Psoas muscle (tissue), 8 donors: ENCODE results near the gene CARD10. TPM values are rescaled to one million over a fixed set of nuclear protein-coding genes. Genes with fewer than 3 reads are reported as not detected.

Experiments used
- ATAC-seq, 4 donors: fragments of 200-7000 bp; cut with Tn5 transposase; one replicate each; pipeline ENCODE4 v1.9.1; 2020; ENCODE audit warnings: moderate library complexity in 3 of 4, mild to moderate bottlenecking in 2 of 4
- DNase-seq, 2 donors: peaks; one replicate each; pipeline ENCODE4 v3.0.0-alpha.2; 2020
- H3K27ac ChIP-seq: fragments of 200-600 bp; one replicate; pipeline ENCODE4 v1.8.0; 2022
- H3K27me3 ChIP-seq, 3 donors: fragments of 200-600 bp in 1 of 3; one replicate each; pipeline versions ENCODE4 v1.6.1 to v1.8.0; 2013 to 2022; ENCODE audit warnings: low read length in 2 of 3, mild to moderate bottlenecking in 2 of 3, moderate library complexity in 1 of 3; ENCODE audit not compliant: insufficient read depth in 3 of 3
- H3K36me3 ChIP-seq, 2 donors: fragments of 200-600 bp in 1 of 2; one replicate each; pipeline versions ENCODE4 v1.6.1 to v1.8.0; 2013 to 2022; ENCODE audit warnings: low read depth in 1 of 2, mild to moderate bottlenecking in 1 of 2, moderate library complexity in 1 of 2; ENCODE audit not compliant: insufficient read depth in 1 of 2
- H3K4me1 ChIP-seq: fragments of 200-600 bp; one replicate; pipeline ENCODE4 v1.8.0; 2022
- H3K4me3 ChIP-seq: fragments of 200-600 bp; one replicate; pipeline ENCODE4 v1.8.0; 2022; ENCODE audit warnings: mild to moderate bottlenecking
- H3K9me3 ChIP-seq: fragments of 200-600 bp; one replicate; pipeline ENCODE4 v1.8.0; 2022
- WGBS, 3 donors: extraction: QIAGEN DNeasy Blood & Tissue Kit; methylation state at CpG; one replicate each; pipeline versions ENCODE4 v1.1.6 to v1.1.7; 2013; 5-methylcytosine and 5-hydroxymethylcytosine counted together
- intact Hi-C, 2 donors: fragments of 100-400 bp; cut with DNase I; formaldehyde crosslinking; loops; one replicate each; pipeline versions ENCODE4 v1.11.0 to v1.14.2; 2022
- polyA plus RNA-seq, 3 donors: library from polyadenylated mRNA; stranded (reverse); fragments of 200-250 nt; gene quantifications; one replicate each; pipeline ENCODE4 v1.2.3, GENCODE V29; 2013
- total RNA-seq, 4 donors: library from RNA; stranded (reverse); fragmentation: NEBNext Ultra II Directional in 2 of 4; extraction: Animal tissue kit (Norgen Biotek cat#: 25700) in 2 of 4; gene quantifications; one replicate each; pipeline versions ENCODE4 v1.2.1 to v1.2.4, GENCODE V29; 2021 to 2023
- TF ChIP-seq, protein P1 (sequence below): fragments of 200-600 bp; IDR thresholded peaks from one replicate; pipeline ENCODE4 v1.8.0; 2022; ENCODE audit warnings: antibody characterized with exemption
- donor health status: healthy with polysubstance abuse.
- donor health status: DM: no; HTN: no; CAD: no; lungs with moderate emphysema.
- donor health status: Bipolar disorder and iron deficiency.
- donor health status: healthy.
- donor health status: DM: yes; HTN: yes; CAD: no.
- donor health status: DM: no; HTN: no; CAD: no.
- donor health status: DM: no; HTN: no; CAD: no.
- donor health status: DM: yes; HTN: yes; CAD: no.

CARD10 gene
- total and polyA plus RNA-seq, 7 donors = 2.9 to 8.0 (median 4.4) TPM

DNA sequence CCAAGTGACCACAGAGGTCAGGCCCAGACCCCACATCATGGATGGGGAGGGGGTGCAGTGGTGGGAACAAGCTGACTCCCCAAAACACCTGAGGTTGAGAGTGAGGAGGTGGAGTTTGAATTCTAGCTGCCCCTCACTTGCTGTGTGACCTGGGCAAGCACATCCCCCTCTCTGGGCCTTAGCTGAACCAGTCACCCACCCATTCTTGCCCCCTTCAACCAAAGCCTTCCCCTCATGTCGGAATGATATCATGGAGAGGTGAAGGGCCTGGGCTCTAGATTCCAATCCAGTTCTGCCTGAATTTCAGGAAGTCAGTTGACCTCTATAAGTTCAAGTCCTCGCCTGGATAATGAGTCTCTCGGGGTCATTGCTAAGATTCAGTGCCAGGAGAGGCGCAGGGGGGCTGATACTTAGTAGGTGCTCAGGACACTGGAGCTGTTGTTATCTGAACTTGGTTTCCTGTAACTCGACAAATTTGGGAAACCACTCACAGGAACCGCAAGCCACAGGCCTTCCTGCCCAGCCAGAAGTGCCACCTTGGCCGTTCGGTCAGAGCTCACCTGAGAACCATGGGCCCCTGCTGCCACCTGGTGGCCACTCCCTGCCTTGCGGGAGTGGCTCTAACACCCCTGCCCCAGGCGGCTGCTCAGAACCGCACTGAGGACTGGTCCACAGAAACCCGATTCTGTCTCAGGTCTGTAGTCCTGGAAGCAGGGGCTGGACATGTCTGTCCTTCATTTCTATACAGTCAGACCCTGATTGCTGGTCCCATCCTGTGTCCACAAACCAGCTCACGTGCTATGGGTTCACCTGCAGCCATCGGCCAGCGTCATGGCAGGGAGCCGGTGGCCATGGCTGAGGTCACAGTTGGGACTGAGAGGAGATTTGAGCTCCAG, 47.9 kb upstream of the CARD10 start:
- peaks cover 28% of the 10 kb centered on the region for H3K4me1 ChIP-seq
- intact Hi-C loops = loop anchor here (1.0 to 10.0 kb wide), 2 partner anchors 28 to 252 kb away; no protein-coding TSS in a partner anchor
- TF ChIP-seq, protein P1, sequence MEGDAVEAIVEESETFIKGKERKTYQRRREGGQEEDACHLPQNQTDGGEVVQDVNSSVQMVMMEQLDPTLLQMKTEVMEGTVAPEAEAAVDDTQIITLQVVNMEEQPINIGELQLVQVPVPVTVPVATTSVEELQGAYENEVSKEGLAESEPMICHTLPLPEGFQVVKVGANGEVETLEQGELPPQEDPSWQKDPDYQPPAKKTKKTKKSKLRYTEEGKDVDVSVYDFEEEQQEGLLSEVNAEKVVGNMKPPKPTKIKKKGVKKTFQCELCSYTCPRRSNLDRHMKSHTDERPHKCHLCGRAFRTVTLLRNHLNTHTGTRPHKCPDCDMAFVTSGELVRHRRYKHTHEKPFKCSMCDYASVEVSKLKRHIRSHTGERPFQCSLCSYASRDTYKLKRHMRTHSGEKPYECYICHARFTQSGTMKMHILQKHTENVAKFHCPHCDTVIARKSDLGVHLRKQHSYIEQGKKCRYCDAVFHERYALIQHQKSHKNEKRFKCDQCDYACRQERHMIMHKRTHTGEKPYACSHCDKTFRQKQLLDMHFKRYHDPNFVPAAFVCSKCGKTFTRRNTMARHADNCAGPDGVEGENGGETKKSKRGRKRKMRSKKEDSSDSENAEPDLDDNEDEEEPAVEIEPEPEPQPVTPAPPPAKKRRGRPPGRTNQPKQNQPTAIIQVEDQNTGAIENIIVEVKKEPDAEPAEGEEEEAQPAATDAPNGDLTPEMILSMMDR = peak; percentile 91
- WGBS, 3 donors = 36 to 43% (median 36%) methylated on average over 16 of the region's 16 CpGs
- peaks cover 0 to 13% of the 10 kb centered on the region in 2 donors for H3K36me3 ChIP-seq
- H3K9me3 ChIP-seq = no peaks in the 10 kb centered on the region
- no peak overlapping the region for H3K4me3 ChIP-seq
- no peak overlapping the region for H3K27ac ChIP-seq
- ATAC-seq = peak; percentile 74 to 88 (median 87)
- DNase-seq = peak; percentile 80 to 89
- H3K27me3 ChIP-seq = peaks cover 0 to 20% (median 2%) of the 10 kb centered on the region in 3 donors

DNA sequence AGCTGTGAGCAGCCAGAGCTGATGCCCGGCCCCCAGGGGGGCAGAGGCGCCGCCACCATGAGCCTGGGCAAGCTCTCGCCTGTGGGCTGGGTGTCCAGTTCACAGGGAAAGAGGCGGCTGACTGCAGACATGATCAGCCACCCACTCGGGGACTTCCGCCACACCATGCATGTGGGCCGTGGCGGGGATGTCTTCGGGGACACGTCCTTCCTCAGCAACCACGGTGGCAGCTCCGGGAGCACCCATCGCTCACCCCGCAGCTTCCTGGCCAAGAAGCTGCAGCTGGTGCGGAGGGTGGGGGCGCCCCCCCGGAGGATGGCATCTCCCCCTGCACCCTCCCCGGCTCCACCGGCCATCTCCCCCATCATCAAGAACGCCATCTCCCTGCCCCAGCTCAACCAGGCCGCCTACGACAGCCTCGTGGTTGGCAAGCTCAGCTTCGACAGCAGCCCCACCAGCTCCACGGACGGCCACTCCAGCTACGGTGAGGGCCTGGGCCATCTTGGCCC, 47.2 kb upstream of the CARD10 start:
- peaks cover 32% of the 10 kb centered on the region for H3K4me1 ChIP-seq
- no peak overlapping the region for H3K4me3 ChIP-seq
- intact Hi-C loops = loop anchor here in 1 of 2 donors (10.0 kb wide), 1 partner anchor 252 kb away; no protein-coding TSS in a partner anchor
- TF ChIP-seq, protein P1 = no peak
- peaks cover 0 to 13% of the 10 kb centered on the region in 2 donors for H3K36me3 ChIP-seq
- ATAC-seq (no peak), DNase-seq (peak in 1 of 2 donors; percentile 41)
- no peak overlapping the region for H3K27ac ChIP-seq
- H3K27me3 ChIP-seq = peaks cover 0 to 28% (median 2%) of the 10 kb centered on the region in 3 donors
- H3K9me3 ChIP-seq = no peaks in the 10 kb centered on the region
- 38 to 68% (median 55%) methylated on average over 22 to 28 of the region's 28 CpGs for WGBS, 3 donors

DNA sequence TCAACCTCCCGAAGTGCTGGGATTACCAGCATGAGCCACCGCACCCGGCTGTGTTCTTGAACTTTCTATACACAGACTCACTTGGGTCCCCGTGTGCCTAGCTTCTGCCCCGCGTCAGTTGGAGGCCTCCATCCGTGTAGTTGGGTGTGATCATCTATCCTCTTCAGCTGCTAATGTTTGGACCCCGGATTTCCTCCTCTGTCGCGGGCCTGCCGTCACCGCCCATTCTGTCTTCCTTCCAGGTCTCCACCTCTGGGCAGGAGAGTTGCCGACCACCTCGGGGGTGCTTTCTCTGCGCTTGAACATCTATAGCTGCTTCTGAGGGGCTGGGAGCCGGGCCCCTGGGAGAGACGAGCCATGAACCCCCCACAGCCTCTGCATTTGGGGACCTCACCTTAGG, 46.6 kb upstream of the CARD10 start:
- H3K27me3 ChIP-seq = peaks cover 0 to 33% (median 7%) of the 10 kb centered on the region in 3 donors
- H3K4me1 ChIP-seq = peaks cover 32% of the 10 kb centered on the region
- intact Hi-C loops = loop anchor here in 1 of 2 donors (10.0 kb wide), 1 partner anchor 251 kb away; no protein-coding TSS in a partner anchor
- H3K4me3 ChIP-seq = no peak overlapping the region
- H3K36me3 ChIP-seq = peaks cover 0 to 13% of the 10 kb centered on the region in 2 donors
- TF ChIP-seq, protein P1 = no peak
- DNase-seq = peak in 1 of 2 donors; percentile 33
- WGBS, 3 donors = 54 to 66% (median 56%) methylated on average over 17 of the region's 17 CpGs
- no peak for ATAC-seq
- no peak overlapping the region for H3K27ac ChIP-seq
- no peaks in the 10 kb centered on the region for H3K9me3 ChIP-seq

DNA sequence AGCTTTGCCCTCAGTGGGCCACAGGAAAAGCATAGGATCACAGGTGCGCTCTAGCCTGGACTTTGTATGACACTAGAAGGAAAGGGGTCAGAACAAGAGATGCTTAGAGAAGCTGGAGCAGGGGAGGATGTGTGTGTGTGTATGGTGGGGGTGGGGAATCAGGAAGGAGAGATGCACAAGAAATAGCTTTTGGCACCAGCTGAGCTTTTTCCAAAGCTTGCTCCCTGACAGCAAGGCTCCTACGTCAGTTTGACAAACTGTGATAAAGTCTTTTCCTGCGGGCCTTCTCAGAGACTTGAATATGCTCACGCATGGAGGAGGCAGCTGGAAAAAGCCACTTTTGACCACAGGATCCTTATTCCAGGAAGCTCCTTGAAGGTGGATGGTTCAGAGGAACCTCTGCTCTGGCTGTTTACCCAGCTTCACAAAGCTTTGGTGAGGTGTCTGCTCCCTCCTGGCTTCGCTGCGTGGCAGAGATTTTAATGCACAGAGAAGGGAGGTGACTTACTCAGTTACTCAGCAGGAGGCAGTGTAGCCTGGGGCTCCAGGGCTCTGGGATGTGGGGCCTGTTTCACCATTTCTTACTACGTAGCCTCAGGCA, 45.0 kb upstream of the CARD10 start:
- peak overlapping the region; percentile 85 for H3K27ac ChIP-seq
- peaks cover 0 to 13% of the 10 kb centered on the region in 2 donors for H3K36me3 ChIP-seq
- peaks cover 37% of the 10 kb centered on the region for H3K4me1 ChIP-seq
- H3K4me3 ChIP-seq = peak overlapping the region; percentile 72
- DNase-seq (no peak), ATAC-seq (no peak)
- 65 to 71% (median 69%) methylated on average over 7 of the region's 7 CpGs for WGBS, 3 donors
- H3K27me3 ChIP-seq = peaks cover 0 to 37% (median 7%) of the 10 kb centered on the region in 3 donors
- TF ChIP-seq, protein P1 = no peak
- H3K9me3 ChIP-seq = no peaks in the 10 kb centered on the region
- intact Hi-C loops = loop anchor here in 1 of 2 donors (10.0 kb wide), 1 partner anchor 249 kb away; no protein-coding TSS in a partner anchor
